Measurements from ENCODE around the gene PTPRM. TPM values are rescaled to one million over a fixed set of nuclear protein-coding genes. Genes with fewer than 3 reads are reported as not detected.

The PTPRM gene
- total RNA-seq, 1 experiment from 2014 or later, result 6.2 TPM

DNA sequence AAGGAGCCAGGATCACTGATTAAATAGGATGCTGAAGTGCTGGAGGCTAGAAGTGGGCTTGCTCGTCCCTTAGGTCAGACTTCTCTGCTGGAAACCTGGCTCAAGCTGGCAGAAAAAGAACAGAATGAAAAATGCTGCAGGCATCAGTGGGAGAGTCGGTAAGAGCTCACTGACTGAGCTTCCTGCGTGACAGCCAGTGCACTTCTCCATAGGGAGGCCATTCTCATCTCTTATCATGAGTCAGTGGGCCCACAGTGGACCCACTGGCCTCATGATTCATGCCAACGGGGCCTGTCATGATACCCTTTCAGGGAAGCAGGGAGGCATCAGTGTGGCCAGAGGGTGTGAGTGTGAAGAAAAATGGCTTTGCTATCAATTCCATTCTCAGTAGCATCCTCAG, 498.2 kb downstream of the PTPRM start:
- no peak overlapping the region for H3K27ac ChIP-seq (ENCODE audit: insufficient read length, low read depth, low read length)
- peaks cover 35 to 39% of the 10 kb centered on the region in 2 experiments for H3K4me1 Mint-ChIP-seq
- WGBS (ENCODE audit: extremely low coverage, insufficient read length, low lambda C conversion rate), result no CpG with 5 or more reads among the region's 4 CpGs
- peak overlapping the region in 1 of 2 experiments; percentile 10; a peak in 1 of 5 replicates for H3K4me3 Mint-ChIP-seq
- no peak overlapping the region for H3T11ph ChIP-seq (ENCODE audit: low read length)
- no peak for TF ChIP-seq CTCF (conservative IDR thresholded peaks at IDR 0.05)
- no peaks in the 10 kb centered on the region for H3K27me3 ChIP-seq (ENCODE audit: insufficient read depth, low read length)
- H3K4me2 ChIP-seq (ENCODE audit: insufficient read depth, insufficient read length, low read length), result no peak overlapping the region
- H3K36me3 Mint-ChIP-seq (ENCODE audit: insufficient read depth in 1 of 3, low read depth in 3 of 3), result no peaks in the 10 kb centered on the region; a peak in 1 of 7 replicates
- H4K8ac ChIP-seq (replicated peaks; ENCODE audit: insufficient read length, low read depth, low read length), result no peak overlapping the region
- H3K23ac ChIP-seq (ENCODE audit: insufficient read length, low read depth, low read length), result no peak overlapping the region
- peaks cover 0 to 3% of the 10 kb centered on the region in 2 experiments; a peak in 2 of 5 replicates for H3K9me3 Mint-ChIP-seq
- no peaks in the 10 kb centered on the region for H4K20me1 ChIP-seq (ENCODE audit: control insufficient read depth, insufficient read depth, insufficient read length)
- H4K5ac ChIP-seq (ENCODE audit: insufficient read length, low read depth, low read length), result no peak overlapping the region
- no peaks in the 10 kb centered on the region for H3K27me3 Mint-ChIP-seq (ENCODE audit: low read depth)
- no peak for DNase-seq
- no peaks in the 10 kb centered on the region for H3K79me2 ChIP-seq (ENCODE audit: insufficient read depth, low read length)
- no peak overlapping the region for H3K18ac ChIP-seq (ENCODE audit: insufficient read length, low read depth, low read length)
- H3K23me2 ChIP-seq (ENCODE audit: insufficient read length, low read depth, low read length, poor library complexity, severe bottlenecking), result no peaks in the 10 kb centered on the region
- peaks cover 2% of the 10 kb centered on the region; the same call in 1 of the 2 replicates for H3K4me1 ChIP-seq (ENCODE audit: insufficient read depth, low read length)
- H3K14ac ChIP-seq (ENCODE audit: insufficient read depth, low read length), result no peak overlapping the region
- H2AFZ ChIP-seq (ENCODE audit: low read length), result no peak overlapping the region
- no peak overlapping the region for H2BK5ac ChIP-seq (ENCODE audit: insufficient read length, low read length)
- no peak overlapping the region for H2AK5ac ChIP-seq (ENCODE audit: insufficient read length, low read length)
- peak overlapping the region in 2 of 3 experiments; percentile 56 to 65; a peak in 3 of 7 replicates for H3K27ac Mint-ChIP-seq
- H3K56ac ChIP-seq (ENCODE audit: insufficient read length, low read depth, low read length), result no peak overlapping the region
- no peak overlapping the region for H3K4ac ChIP-seq (ENCODE audit: low read depth, low read length)
- H2BK15ac ChIP-seq (ENCODE audit: low read depth, low read length), result no peak overlapping the region
- no peaks in the 10 kb centered on the region for H3K79me1 ChIP-seq (ENCODE audit: insufficient read depth, low read depth, low read length, poor library complexity, severe bottlenecking)
- no peak overlapping the region for H2BK20ac ChIP-seq (ENCODE audit: low read depth, low read length, poor library complexity, severe bottlenecking)
- H2BK120ac ChIP-seq (ENCODE audit: low read depth, low read length, poor library complexity, severe bottlenecking), result no peak overlapping the region
- H2BK12ac ChIP-seq (ENCODE audit: insufficient read length, low read depth, low read length), result no peak overlapping the region
- H3K9ac ChIP-seq (ENCODE audit: extremely low read depth, insufficient read length, low read length), result no peak overlapping the region
- H4K91ac ChIP-seq (ENCODE audit: insufficient read length, low read depth, low read length), result no peak overlapping the region
- H3K9me3 ChIP-seq (ENCODE audit: control insufficient read depth, low read depth, low read length), result no peaks in the 10 kb centered on the region
